GM10847 (cell line): ENCODE measurements around the gene NOL3.

Source experiments
- POLR2A ChIP-seq: IDR thresholded peaks from 2 replicates; pipeline ENCODE4 v1.6.1; 2011; ENCODE audit not compliant: insufficient read length; ENCODE audit errors: extremely low read depth

Gene NOL3

DNA sequence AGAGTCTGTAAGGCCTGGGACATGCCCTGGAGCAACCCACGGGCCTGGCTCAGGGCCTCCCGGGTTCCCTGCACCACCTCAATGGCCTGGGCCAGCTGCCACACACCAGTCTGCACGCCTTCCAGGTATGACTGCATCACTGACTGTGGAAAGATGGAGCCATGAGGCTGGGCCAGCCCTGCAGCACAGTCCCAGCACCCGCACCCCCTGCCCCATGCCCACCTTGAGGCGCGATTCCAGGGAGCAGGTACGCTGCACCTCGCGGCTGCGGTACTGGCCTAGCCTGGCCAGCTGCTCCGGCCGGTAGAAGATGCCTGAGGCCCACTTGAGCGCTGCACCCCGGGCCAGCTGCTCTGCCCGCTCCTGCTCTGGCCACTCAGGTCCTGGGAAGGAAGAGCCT, 18.5 kb downstream of the NOL3 start:
- no peak for TF ChIP-seq POLR2A

GRCh38 chr16:67190041-67190440, 19.7 kb downstream of the NOL3 start, which contains the start of gene EXOC3L1:
Gene EXOC3L1 (minus strand): TSS chr16:67190136. CDS start chr16:67189676, 460 bp downstream.
- no peak for TF ChIP-seq POLR2A

DNA sequence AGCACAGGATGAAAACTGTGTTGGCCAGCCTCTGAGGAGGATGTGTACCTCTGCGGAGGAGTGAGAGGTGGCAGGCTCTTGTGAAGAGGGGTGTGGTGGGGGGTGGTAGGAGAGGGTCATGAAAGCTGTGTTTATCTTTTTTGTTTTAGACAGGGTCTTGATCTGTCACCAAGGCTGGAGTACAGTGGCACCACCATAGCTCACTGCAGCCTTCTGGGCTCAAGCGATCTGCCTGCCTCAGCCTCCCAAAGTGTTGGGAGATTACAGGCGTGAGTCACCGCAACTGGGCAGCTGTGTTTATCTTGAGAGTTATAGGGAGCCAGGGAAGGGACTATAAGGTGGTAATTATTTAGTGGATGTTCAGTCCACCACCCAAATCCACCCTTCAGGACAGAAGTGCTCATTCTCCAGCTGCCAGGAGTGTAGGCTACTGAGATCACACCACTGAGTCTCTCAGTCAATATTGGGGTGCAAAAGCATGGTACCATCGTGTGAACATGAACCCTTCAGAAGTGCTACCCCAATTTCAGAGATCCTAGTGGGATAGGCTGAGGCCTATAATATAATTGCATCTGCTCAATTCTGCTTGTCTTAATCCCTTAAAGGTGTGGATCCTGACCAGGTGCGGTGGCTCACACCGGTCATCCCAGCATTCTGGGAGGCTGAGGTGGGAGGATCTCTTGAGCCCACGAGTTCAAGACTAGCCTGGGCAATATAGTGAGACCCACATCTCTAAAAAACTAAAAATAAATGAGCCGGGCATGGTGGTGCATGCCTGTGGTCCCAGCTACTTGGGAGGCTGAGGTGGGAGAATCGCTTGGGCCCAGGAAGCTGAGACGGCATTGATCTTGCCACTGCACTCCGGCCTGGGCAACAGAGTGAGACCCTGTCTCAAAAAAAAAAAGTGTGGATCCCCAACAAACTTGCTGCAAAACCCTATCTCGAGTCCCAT, 20.4 kb downstream of the NOL3 start:
- no peak for TF ChIP-seq POLR2A

DNA sequence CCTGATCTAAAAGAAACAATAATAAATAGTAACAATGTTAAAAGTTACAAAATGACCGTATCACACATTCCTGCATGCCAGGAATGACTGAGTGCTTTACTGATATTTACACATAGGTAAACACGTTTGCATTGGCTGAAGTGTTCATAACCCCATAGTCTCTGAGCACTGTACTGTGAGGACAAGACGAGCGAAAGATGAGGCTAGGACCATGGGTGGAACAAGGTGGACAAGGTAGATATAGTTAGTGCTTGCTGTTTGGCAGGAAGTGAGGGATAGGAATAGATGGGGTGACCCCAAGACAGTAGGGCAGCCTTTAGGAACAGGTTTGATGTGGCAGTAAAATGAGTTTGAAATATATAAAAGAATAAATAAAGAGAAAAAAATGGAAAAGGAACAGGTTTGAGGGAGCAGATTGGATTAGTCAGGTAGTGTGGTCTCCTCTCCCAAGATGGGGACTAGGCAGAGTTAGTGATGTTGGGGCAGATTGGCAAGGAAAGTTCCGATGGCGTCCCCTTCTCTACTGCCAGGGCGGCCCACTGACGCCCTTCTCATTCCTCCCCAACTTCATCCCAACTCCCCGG, 21.2 kb downstream of the NOL3 start:
- TF ChIP-seq POLR2A: no peak

GRCh38 chr16:67191995-67192681, 21.8 kb downstream of the NOL3 start, which contains the start of gene E2F4:
Gene E2F4 (plus strand): TSS chr16:67192155. CDS start chr16:67192228, 73 bp downstream.
- TF ChIP-seq POLR2A: peak; percentile 74

- no peak for TF ChIP-seq POLR2A
Measured at GRCh38 chr16:67192781-67193361, 22.5 kb downstream of the NOL3 start.

DNA sequence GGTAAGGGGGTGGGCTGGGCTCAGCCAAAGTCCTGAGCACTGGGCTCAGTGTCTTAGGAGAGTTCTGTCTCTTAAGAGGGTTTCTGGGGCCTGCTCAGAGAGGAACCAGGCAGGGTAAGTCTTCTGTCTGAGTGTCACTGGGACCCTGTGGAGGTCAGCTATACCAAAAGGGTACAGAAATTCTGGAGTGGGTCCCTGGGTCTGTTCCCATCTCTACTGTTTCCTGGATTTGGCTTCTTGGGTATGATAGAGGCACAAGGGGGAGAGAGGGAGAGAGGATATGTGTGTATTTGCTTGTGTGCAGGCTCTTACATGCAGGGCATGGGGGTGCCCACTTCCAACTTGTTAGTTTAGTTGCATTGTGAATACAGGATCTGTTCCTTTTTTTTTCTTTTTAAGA, 23.2 kb downstream of the NOL3 start:
- no peak for TF ChIP-seq POLR2A

GRCh38 chr16:67194260-67194659, 23.9 kb downstream of the NOL3 start:
- TF ChIP-seq POLR2A: no peak

DNA sequence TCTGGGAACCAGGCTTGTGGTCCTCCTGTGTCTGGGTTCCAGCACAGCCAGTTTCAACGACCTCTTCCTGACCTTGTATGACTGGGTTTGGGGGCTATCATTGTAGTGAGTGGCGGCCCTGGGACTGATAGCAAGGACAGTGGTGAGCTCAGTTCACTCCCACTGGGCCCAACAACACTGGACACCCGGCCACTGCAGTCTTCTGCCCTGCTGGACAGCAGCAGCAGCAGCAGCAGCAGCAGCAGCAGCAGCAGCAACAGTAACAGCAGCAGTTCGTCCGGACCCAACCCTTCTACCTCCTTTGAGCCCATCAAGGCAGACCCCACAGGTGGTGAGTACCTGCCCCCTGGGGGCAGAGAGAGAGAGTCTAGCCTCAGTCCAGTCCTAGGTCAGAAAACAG, 25.3 kb downstream of the NOL3 start:
- no peak for TF ChIP-seq POLR2A

- no peak for TF ChIP-seq POLR2A
Measured at GRCh38 chr16:67196881-67197280, 26.5 kb downstream of the NOL3 start.

DNA sequence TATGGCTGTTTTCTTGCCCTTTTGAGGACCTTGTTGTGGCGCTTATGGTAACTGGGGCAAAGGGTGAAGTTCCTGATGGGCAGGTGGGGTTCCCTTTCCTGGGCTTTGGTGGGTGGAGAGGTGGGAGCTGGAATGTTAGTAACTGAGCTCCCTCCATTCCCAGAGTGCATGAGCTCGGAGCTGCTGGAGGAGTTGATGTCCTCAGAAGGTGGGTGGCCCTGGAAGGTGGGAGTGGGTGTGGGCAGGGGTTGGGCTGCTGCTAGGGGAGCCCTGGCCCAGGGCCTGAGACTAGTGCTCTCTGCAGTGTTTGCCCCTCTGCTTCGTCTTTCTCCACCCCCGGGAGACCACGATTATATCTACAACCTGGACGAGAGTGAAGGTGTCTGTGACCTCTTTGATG, 27.4 kb downstream of the NOL3 start:
- no peak for TF ChIP-seq POLR2A

- TF ChIP-seq POLR2A: no peak
Measured at GRCh38 chr16:67198238-67198734, 27.9 kb downstream of the NOL3 start.

GRCh38 chr16:67199011-67199807, 28.9 kb downstream of the NOL3 start, which contains the start of gene ELMO3:
Gene ELMO3 (plus strand): TSS chr16:67199131. CDS start chr16:67199327, 196 bp downstream.
- TF ChIP-seq POLR2A: no peak

GRCh38 chr16:67199808-67200198, 29.5 kb downstream of the NOL3 start:
- TF ChIP-seq POLR2A: no peak
